ENCODE results near the gene ZNF211.

ZNF211 gene

DNA sequence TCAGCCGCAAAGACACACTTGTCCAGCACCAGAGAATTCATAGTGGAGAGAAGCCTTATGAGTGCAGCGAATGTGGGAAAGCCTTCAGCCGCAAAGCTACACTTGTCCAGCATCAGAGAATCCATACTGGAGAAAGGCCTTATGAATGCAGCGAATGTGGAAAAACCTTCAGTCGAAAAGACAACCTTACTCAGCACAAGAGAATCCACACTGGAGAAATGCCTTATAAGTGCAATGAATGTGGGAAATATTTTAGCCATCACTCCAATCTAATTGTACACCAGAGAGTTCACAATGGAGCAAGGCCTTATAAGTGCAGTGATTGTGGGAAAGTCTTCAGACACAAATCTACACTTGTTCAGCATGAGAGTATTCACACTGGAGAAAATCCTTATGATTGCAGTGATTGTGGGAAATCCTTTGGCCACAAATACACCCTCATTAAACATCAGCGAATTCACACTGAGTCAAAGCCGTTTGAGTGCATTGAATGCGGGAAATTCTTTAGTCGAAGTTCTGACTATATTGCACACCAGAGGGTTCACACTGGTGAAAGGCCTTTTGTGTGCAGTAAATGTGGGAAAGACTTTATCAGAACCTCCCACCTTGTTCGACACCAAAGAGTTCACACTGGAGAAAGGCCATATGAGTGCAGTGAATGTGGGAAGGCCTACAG, 12.2 kb upstream of the ZNF211 start:
- Histone ChIP-seq H3K9ac (ENCODE audit: low read length) (no peak overlapping the region), H2AFZ (ENCODE audit: low read depth, low read length, severe bottlenecking) (no peak overlapping the region), H4K20me1 (ENCODE audit: low read depth, low read length) (no peaks in the 10 kb centered on the region), H3K4me3 (ENCODE audit: insufficient read depth, low read length, poor library complexity, severe bottlenecking) (no peak overlapping the region), H3K36me3 (ENCODE audit: low read length) (peaks cover 65% of the 10 kb centered on the region), H3F3A (ENCODE audit: insufficient read depth) (no peaks in the 10 kb centered on the region), H3K27ac (ENCODE audit: low read depth, low read length) (no peak overlapping the region), H3K9me3 (ENCODE audit: insufficient read depth, low read length) (peaks cover 69% of the 10 kb centered on the region; the same call in 1 of the 2 replicates), H3K79me2 (ENCODE audit: insufficient read depth, low read length) (peaks cover 23% of the 10 kb centered on the region), H3K9me2 (replicated peaks; ENCODE audit: insufficient read depth, low read length) (no peaks in the 10 kb centered on the region), H3K27me3 (ENCODE audit: low read length) (no peaks in the 10 kb centered on the region), H3K4me2 (ENCODE audit: low read depth, low read length, poor library complexity, severe bottlenecking) (no peak overlapping the region)
- TF ChIP-seq EZH2phosphoT487 (conservative IDR thresholded peaks at IDR 0.05; ENCODE audit: low read length) = no peak
- no peak for TF ChIP-seq CTCF (IDR thresholded peaks at IDR 0.05; ENCODE audit: insufficient read depth, low read length, poor library complexity, severe bottlenecking)

- H3K9me3 ChIP-seq (ENCODE audit: insufficient read depth, low read length) = peaks cover 47% of the 10 kb centered on the region; the same call in 1 of the 2 replicates
- H3K4me2 ChIP-seq (ENCODE audit: low read depth, low read length, poor library complexity, severe bottlenecking) = no peak overlapping the region
- H3K79me2 ChIP-seq (ENCODE audit: insufficient read depth, low read length) = 0 out of 2 replicates have a peak, but pooled peaks cover 9% of the 10 kb centered on the region
- TF ChIP-seq CTCF (IDR thresholded peaks at IDR 0.05; ENCODE audit: insufficient read depth, low read length, poor library complexity, severe bottlenecking) (no peak), EZH2phosphoT487 (conservative IDR thresholded peaks at IDR 0.05; ENCODE audit: low read length) (no peak)
- no peaks in the 10 kb centered on the region for H3K9me2 ChIP-seq (replicated peaks; ENCODE audit: insufficient read depth, low read length)
- no peak overlapping the region for H2AFZ ChIP-seq (ENCODE audit: low read depth, low read length, severe bottlenecking)
- H3K4me3 ChIP-seq (ENCODE audit: insufficient read depth, low read length, poor library complexity, severe bottlenecking) = no peak overlapping the region
- H3F3A ChIP-seq (ENCODE audit: insufficient read depth) = no peaks in the 10 kb centered on the region
- no peak overlapping the region for H3K9ac ChIP-seq (ENCODE audit: low read length)
- peaks cover 46% of the 10 kb centered on the region for H3K36me3 ChIP-seq (ENCODE audit: low read length)
- H3K27me3 ChIP-seq (ENCODE audit: low read length) = no peaks in the 10 kb centered on the region
- H4K20me1 ChIP-seq (ENCODE audit: low read depth, low read length) = no peaks in the 10 kb centered on the region
- H3K27ac ChIP-seq (ENCODE audit: low read depth, low read length) = no peak overlapping the region
These were observed 9.9 kb upstream of the ZNF211 start for GRCh38 chr19:57623091-57623490.

GRCh38 chr19:57633832-57634131, 814 bp downstream of the ZNF211 start:
- H3K27ac ChIP-seq (ENCODE audit: low read depth, low read length) = no peak overlapping the region
- peaks cover 17% of the 10 kb centered on the region for H3K9me3 ChIP-seq (ENCODE audit: insufficient read depth, low read length)
- peak overlapping the region; percentile 71 for H3K9ac ChIP-seq (ENCODE audit: low read length)
- H3K4me2 ChIP-seq (ENCODE audit: low read depth, low read length, poor library complexity, severe bottlenecking) = peak overlapping the region; percentile 55
- TF ChIP-seq CTCF (IDR thresholded peaks at IDR 0.05; ENCODE audit: insufficient read depth, low read length, poor library complexity, severe bottlenecking) = no peak
- TF ChIP-seq EZH2phosphoT487 (conservative IDR thresholded peaks at IDR 0.05; ENCODE audit: low read length) = no peak
- H3K27me3 ChIP-seq (ENCODE audit: low read length) = no peaks in the 10 kb centered on the region
- H4K20me1 ChIP-seq (ENCODE audit: low read depth, low read length) = no peaks in the 10 kb centered on the region
- no peaks in the 10 kb centered on the region for H3F3A ChIP-seq (ENCODE audit: insufficient read depth)
- H3K9me2 ChIP-seq (replicated peaks; ENCODE audit: insufficient read depth, low read length) = no peaks in the 10 kb centered on the region
- H3K36me3 ChIP-seq (ENCODE audit: low read length) = peaks cover 37% of the 10 kb centered on the region
- H3K4me3 ChIP-seq (ENCODE audit: insufficient read depth, low read length, poor library complexity, severe bottlenecking) = peak overlapping the region; percentile 81
- H2AFZ ChIP-seq (ENCODE audit: low read depth, low read length, severe bottlenecking) = no peak overlapping the region
- no peaks in the 10 kb centered on the region for H3K79me2 ChIP-seq (ENCODE audit: insufficient read depth, low read length)
